Right atrium auricular region (tissue), 2 donors: ENCODE measurements around the gene LTBP2. TPM values are rescaled to one million over a fixed set of nuclear protein-coding genes. Genes with fewer than 3 reads are reported as not detected.

ENCODE experiments used
- DNase-seq: peaks from one replicate; pipeline ENCODE4 v3.0.0-alpha.2; 2019; ENCODE audit warnings: low spot score
- H3K27ac ChIP-seq, 2 donors: fragments of 200-600 bp; sonication (generic); 1 replicate in 1 of 2; 2 replicates in 1 of 2; pipeline ENCODE4 v1.5.1; 2016 to 2019
- H3K27me3 ChIP-seq, 2 donors: fragments of 200-600 bp; sonication (generic); one replicate each; pipeline versions ENCODE4 v1.5.1 to v1.6.0; 2017 to 2019
- H3K36me3 ChIP-seq: fragments of 200-600 bp; sonication (generic); one replicate; pipeline ENCODE4 v1.5.1; 2016
- H3K4me1 ChIP-seq, 2 donors: fragments of 200-600 bp; sonication (generic); one replicate each; pipeline versions ENCODE4 v1.5.1 to v1.6.0; 2017 to 2019
- H3K4me3 ChIP-seq, 2 donors: fragments of 200-600 bp; sonication (generic); 1 replicate in 1 of 2; 2 replicates in 1 of 2; pipeline ENCODE4 v1.5.1; 2017 to 2019; ENCODE audit warnings: mild to moderate bottlenecking in 1 of 2, moderate library complexity in 1 of 2
- H3K9me3 ChIP-seq, 2 donors: fragments of 200-600 bp; sonication (generic); one replicate each; pipeline ENCODE4 v1.5.1; 2019
- total RNA-seq, 2 donors: library from RNA; depleted of rRNA; stranded (reverse); fragments of >200 nt; gene quantifications; one replicate each; pipeline ENCODE4 v1.1.0, GENCODE V29; 2016
- TF ChIP-seq, protein P1 (sequence below), 2 donors: fragments of 200-600 bp; sonication (generic); IDR thresholded peaks; one replicate each; pipeline ENCODE4 v1.5.1; 2019; ENCODE audit warnings: antibody characterized with exemption in 2 of 2

LTBP2 gene
- total RNA-seq, 2 donors from 2014 or later, result 32.1 to 102 TPM

DNA sequence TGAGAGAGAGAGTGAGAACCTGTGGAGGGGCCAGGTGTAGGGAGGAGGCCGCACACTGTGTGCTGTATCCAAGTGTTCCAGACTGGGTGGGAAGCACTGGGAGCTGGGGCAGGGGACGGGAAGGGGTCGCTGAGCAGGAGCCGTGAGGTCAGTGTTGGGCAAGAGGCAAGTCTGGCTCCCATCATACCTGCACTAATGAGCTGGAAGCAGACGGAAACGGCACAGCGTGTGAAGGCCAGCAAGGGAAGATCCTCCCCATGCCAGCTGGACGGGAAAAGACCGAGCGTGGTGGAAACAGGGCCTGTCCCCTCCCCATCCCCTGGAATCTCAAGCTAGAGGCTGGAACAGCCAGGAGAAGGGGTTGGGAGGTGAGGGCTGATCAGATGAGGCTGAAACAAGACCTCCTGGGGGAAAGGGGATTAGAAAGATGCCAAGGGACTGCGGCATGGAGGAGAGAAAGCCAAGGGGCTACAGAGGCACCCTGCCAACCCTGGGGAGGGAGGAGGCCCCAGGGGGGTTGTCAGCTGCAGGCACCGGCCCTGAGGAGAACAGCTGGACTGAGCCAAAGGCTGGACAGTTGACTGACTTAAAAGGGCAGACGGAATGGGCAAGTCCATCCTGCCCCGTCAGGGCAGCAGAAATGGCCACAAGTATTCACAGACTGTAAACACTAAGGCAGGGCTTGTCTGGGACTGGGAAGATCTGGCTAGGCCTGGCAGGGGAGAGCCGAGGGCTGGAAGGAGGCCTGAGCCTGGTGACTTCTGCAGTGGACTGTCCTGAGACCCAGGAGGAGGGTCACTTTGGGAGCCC, 19.0 kb upstream of the LTBP2 start:
- no peak for DNase-seq
- no peaks in the 10 kb centered on the region for H3K27me3 ChIP-seq
- H3K4me1 ChIP-seq, result peaks cover 0 to 3% of the 10 kb centered on the region in 2 donors
- H3K4me3 ChIP-seq, result no peak overlapping the region
- H3K9me3 ChIP-seq, result no peaks in the 10 kb centered on the region
- no peaks in the 10 kb centered on the region for H3K36me3 ChIP-seq
- H3K27ac ChIP-seq, result peak overlapping the region; percentile 11 to 23
- TF ChIP-seq, protein P1, sequence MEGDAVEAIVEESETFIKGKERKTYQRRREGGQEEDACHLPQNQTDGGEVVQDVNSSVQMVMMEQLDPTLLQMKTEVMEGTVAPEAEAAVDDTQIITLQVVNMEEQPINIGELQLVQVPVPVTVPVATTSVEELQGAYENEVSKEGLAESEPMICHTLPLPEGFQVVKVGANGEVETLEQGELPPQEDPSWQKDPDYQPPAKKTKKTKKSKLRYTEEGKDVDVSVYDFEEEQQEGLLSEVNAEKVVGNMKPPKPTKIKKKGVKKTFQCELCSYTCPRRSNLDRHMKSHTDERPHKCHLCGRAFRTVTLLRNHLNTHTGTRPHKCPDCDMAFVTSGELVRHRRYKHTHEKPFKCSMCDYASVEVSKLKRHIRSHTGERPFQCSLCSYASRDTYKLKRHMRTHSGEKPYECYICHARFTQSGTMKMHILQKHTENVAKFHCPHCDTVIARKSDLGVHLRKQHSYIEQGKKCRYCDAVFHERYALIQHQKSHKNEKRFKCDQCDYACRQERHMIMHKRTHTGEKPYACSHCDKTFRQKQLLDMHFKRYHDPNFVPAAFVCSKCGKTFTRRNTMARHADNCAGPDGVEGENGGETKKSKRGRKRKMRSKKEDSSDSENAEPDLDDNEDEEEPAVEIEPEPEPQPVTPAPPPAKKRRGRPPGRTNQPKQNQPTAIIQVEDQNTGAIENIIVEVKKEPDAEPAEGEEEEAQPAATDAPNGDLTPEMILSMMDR (IDR thresholded peaks at IDR 0.05), result no peak

DNA sequence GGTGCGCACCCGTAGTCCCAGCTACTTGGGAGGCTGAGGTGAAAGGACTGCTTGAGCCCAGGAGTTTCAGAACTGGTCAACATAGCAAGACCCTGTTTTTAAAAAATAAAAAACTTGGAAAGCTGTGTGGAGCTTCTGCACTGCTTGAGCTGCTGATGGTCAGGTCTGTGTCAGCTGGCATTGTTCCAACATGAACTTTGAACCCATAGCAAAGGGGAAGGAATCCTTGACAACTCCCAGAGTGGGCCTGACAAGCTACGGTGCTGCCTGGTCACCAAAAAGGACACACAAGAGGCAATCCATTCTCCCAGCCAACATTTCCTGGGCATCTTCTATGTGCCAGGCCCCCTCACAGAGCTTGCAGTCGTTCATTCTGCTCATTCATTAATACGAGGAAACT, 16.4 kb upstream of the LTBP2 start:
- no peaks in the 10 kb centered on the region for H3K9me3 ChIP-seq
- no peaks in the 10 kb centered on the region for H3K36me3 ChIP-seq
- TF ChIP-seq, protein P1 (IDR thresholded peaks at IDR 0.05), result no peak
- no peaks in the 10 kb centered on the region for H3K27me3 ChIP-seq
- H3K4me3 ChIP-seq, result no peak overlapping the region
- DNase-seq, result no peak
- H3K4me1 ChIP-seq, result peaks cover 0 to 3% of the 10 kb centered on the region in 2 donors
- no peak overlapping the region for H3K27ac ChIP-seq

DNA sequence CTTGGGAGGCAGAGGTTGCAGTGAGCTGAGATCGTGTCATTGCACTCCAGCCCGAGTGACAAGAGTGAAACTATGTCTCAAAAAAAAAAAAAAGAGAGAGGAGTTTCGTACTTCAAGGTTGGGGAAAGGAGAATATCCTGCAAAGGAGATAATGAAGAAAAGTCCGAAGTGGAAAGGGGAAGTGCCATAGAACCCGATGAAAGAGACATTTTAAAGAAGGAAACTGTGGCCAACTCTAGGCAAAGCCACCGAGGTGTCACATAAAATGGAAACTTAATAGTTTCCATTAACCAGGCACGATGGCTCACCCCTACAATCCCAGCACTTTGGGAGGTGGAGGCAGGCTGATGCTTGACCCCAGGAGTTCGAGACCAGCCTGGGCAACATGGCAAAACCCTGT, 15.0 kb upstream of the LTBP2 start:
- Histone ChIP-seq H3K4me1 (peaks cover 0 to 3% of the 10 kb centered on the region in 2 donors), H3K4me3 (no peak overlapping the region), H3K36me3 (no peaks in the 10 kb centered on the region), H3K9me3 (no peaks in the 10 kb centered on the region), H3K27ac (no peak overlapping the region), H3K27me3 (no peaks in the 10 kb centered on the region)
- TF ChIP-seq, protein P1 (IDR thresholded peaks at IDR 0.05), result no peak
- no peak for DNase-seq

DNA sequence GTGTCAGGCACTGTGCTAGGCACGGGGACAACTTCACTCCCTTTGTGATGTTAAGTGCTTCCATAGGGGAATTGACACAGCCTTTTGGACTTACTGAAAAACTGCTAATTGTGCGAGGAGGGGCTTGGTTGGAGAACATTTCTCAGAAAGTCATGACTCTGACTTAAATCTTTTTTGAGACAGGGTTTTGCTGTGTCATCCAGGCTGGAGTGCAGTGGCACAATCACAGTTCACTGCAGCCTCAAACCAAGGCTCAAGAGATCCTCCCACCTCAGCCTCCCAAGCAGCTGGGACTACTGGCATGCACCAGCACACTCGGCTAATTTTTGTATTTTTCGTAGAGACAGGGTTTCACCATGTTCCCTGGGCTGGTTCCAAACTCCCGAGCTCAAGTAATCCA, 10.2 kb upstream of the LTBP2 start:
- H3K27me3 ChIP-seq, result no peaks in the 10 kb centered on the region
- no peak for DNase-seq
- no peaks in the 10 kb centered on the region for H3K9me3 ChIP-seq
- peak overlapping the region in 1 of 2 donors; percentile 2 for H3K27ac ChIP-seq
- H3K4me3 ChIP-seq, result no peak overlapping the region
- no peaks in the 10 kb centered on the region for H3K36me3 ChIP-seq
- TF ChIP-seq, protein P1 (IDR thresholded peaks at IDR 0.05), result no peak
- peaks cover 0 to 39% of the 10 kb centered on the region in 2 donors for H3K4me1 ChIP-seq

DNA sequence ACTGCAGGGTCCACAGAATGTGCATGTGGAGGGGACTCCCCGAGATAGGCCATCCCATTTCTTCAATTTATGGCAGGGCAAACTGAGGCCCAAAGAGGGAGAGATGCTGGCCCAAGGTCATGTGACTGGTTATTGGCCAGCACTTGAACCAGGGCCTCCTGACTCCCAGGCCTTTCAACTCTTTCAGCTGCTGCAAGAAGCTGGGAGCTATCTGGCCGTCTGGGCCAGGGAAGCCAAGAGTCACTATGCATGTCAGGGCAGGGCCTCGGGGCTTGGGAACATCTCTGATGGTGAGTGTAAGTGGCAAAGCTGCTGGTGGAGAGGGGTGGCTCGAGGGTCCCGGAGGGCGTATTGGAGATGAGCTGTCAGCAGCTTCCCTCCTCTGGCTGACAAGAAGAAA, 9.5 kb upstream of the LTBP2 start:
- Histone ChIP-seq H3K9me3 (no peaks in the 10 kb centered on the region), H3K4me3 (no peak overlapping the region), H3K4me1 (peaks cover 0 to 46% of the 10 kb centered on the region in 2 donors), H3K27me3 (no peaks in the 10 kb centered on the region), H3K36me3 (no peaks in the 10 kb centered on the region), H3K27ac (peak overlapping the region; percentile 56 to 80)
- TF ChIP-seq, protein P1 (IDR thresholded peaks at IDR 0.05), result no peak
- DNase-seq, result no peak
